Stimulated activated CD8-positive, alpha-beta memory T cell treated with anti-CD3 and anti-CD28 coated beads, Interleukin-2, amount 100 ng/mL, for 1 hour (primary cell): ENCODE results near the gene FAM180A.
"Not testable (repeated sequence)": the region's sequence is repeated elsewhere in the genome, so short reads cannot be mapped to it uniquely, and the experiment has no call there.

Source experiments
- DNase-seq, 2 donors: peaks; one replicate each; pipeline ENCODE4 v3.0.0-alpha.2; 2020; ENCODE audit warnings: low read depth in 2 of 2

FAM180A gene

GRCh38 chr7:135714534-135715009 is 34.0 kb downstream of the FAM180A start:
- no peak for DNase-seq

GRCh38 chr7:135713836-135714470 is 34.7 kb downstream of the FAM180A start:
- no peak for DNase-seq

- no peak for DNase-seq
Observed at GRCh38 chr7:135712796-135713195, 35.8 kb downstream of the FAM180A start.

GRCh38 chr7:135712182-135712782 is 36.3 kb downstream of the FAM180A start:
- DNase-seq = no peak

GRCh38 chr7:135711139-135711469 is 37.5 kb downstream of the FAM180A start:
- no peak for DNase-seq

GRCh38 chr7:135710417-135711138 is 38.0 kb downstream of the FAM180A start:
- no peak for DNase-seq

- DNase-seq = no peak
Observed at GRCh38 chr7:135709508-135709907, 39.1 kb downstream of the FAM180A start.

- no peak for DNase-seq
Observed at GRCh38 chr7:135708041-135708440, 40.6 kb downstream of the FAM180A start.

- no peak for DNase-seq
Observed at GRCh38 chr7:135707570-135707966, 41.0 kb downstream of the FAM180A start.

GRCh38 chr7:135706858-135707569 is 41.6 kb downstream of the FAM180A start:
- DNase-seq = no peak

GRCh38 chr7:135706038-135706742 is 42.4 kb downstream of the FAM180A start:
- DNase-seq = no peak

GRCh38 chr7:135704698-135705097 is 43.9 kb downstream of the FAM180A start:
- no peak for DNase-seq

- no peak for DNase-seq
Observed at GRCh38 chr7:135704074-135704473, 44.5 kb downstream of the FAM180A start.

- no peak for DNase-seq
Observed at GRCh38 chr7:135697276-135698049, 51.1 kb downstream of the FAM180A start.

GRCh38 chr7:135693558-135693957 is 55.1 kb downstream of the FAM180A start:
- DNase-seq = no peak

GRCh38 chr7:135692606-135693005 is 56.0 kb downstream of the FAM180A start:
- DNase-seq = not testable (repeated sequence)

- no peak for DNase-seq
Observed at GRCh38 chr7:135692055-135692454, 56.6 kb downstream of the FAM180A start.

- no peak for DNase-seq
Observed at GRCh38 chr7:135690566-135690965, 58.0 kb downstream of the FAM180A start.

GRCh38 chr7:135687466-135687865 is 61.1 kb downstream of the FAM180A start:
- DNase-seq = no peak

GRCh38 chr7:135685306-135686084 is 63.1 kb downstream of the FAM180A start:
- no peak for DNase-seq
